ENCODE results near the gene SUGP1.

The SUGP1 gene

DNA sequence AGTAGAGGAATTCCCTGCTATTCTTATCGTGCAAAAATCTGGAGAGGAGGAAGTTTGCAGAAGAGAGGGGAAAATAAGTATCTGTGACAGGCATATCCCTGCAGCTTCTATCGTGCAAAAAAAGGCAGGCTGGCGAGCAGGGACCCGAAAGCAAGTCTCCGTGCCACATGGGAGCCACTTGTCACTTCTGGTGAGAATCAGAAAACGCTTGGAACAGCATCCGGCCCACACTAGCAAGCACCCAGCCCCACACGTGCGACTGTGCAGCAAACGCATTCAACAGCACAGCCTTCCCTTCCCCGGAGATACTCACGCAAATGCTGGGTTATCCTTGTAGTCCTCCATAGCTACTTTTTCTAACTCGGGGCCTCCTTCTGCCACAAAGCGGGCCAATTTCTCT, 16.9 kb downstream of the SUGP1 start:
- no peak for DNase-seq (ENCODE audit: low read depth, low spot score)

DNA sequence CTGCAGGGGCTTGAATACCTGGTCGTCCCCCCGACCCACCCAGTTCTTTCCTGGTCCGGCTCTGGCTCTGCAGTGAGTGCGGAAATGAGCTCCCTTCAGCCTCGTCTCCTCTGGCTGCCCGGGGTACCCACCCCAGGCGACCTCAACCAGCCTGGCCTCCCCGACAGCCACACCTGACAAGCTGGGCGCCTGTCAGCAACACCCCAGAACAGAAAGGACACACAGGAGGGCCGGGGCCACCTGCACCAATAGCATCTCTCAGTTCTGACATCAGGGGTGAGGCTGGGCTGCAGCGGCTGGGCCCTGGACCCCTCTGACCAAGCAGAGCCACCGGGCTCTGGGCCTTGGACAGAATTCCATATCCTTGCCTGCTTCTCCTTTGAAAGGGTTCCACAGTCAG, 19.7 kb downstream of the SUGP1 start:
- no peak for DNase-seq (ENCODE audit: low read depth, low spot score)

DNA sequence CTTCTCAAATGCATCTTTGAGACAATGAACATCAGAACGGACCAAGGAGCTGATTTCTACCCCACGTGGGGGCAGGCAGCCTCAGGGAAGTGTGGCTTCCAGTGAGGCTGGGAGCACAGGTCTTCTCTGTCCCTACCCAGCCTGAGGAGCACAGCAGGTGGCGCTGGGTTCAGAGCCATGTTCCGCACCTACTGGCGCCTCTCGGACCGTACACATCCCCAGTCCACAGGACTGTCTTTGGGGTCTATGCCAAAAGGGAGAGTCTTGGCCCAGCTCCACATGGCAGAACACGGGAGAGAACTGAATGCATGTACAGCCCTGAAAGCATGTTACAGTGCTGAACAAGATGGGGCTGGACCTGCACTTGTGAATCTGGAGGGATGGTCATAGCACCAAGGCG, 22.6 kb downstream of the SUGP1 start:
- DNase-seq (ENCODE audit: low read depth, low spot score) = no peak

DNA sequence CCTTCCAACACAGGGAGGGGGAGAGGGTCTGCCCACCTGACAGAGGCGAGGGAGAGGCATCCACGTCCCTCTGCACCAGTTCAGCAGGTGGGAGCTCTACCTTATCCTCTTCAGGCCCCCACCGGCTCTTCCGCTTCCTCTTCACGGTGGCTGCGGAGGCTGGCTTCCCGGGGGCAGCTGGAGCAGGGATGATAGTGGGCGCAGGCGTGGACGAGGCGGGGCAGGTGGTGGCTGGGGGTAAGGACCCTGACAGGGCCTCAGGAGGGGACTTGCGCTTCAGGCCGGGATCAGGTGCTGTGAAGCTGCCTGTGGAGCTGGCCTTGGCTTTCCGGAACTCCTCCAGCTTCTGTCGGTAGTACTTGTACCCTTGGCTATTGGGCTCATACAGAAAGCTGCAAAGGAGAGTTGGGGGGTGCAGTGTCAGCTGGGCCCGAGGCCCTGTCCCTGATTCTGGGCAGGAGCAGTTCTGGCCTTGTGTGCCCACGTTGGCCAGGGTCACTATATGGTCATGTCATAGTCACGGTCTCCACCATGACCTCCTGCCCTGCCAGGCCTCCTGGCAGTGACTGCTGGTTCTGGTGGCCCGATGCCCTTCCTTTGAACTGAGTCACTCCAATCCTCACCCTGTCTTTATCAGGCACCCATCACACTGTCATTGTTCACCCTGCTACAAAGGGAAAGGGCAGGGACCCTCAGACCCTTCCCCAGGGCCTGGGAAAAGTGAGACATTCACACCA, 23.2 kb downstream of the SUGP1 start:
- DNase-seq (ENCODE audit: low read depth, low spot score) = no peak

DNA sequence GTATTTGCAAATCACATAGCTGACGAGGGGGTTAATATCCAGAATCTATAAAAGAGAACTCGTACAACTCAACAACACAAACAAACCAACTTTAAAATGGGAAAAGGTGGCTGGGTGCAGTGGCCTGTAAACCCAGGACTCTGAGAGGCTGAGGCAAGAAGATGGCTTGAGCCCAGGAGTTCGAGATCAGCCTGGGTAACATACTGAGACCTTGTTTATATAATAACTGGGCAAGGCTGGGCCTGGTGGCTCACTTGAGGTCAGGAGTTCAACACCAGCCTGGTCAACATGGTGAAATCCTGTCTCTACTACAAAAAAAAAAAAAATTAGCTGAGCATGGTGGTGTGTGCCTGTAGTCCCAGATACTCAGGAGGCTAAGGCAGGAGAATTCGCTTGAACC, 25.4 kb downstream of the SUGP1 start:
- DNase-seq (ENCODE audit: low read depth, low spot score) = no peak

DNA sequence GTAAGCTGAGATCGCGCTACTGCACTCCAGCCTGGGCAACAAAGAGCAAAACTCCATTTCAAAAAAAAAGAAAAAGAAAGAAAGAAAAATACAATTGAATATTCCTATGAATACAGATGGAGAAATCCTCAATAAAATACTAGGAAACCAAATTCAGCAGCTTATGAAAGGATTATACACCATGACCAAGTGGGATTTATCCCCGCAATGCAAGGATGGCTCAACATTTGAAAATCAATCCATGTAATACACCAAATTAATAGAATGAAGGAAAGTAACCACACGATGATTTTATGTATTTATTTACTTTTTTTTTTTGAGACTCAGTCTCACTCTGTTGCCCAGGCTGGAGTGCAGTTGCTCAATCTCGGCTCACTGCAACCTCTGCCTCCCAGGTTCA, 27.7 kb downstream of the SUGP1 start:
- DNase-seq (ENCODE audit: low read depth, low spot score) = no peak

DNA sequence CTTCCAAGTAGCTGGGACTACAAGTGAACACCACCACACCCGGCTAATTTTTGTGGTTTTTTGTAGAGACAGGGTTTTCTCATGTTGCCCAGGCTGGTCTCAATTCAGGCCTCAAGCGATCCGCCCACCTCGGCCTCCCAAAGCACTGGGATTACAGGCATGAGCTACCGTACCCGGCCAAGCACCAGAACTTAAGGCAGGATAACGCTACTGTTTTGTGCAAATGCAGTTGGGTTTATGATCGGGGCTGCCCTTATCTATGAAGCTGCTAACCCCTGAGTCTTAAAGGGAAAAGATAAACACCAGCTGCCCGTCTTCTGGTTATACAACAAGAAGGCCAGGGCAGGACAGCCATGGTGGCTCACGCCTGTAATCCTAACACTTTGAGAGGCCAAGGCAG, 34.6 kb downstream of the SUGP1 start:
- DNase-seq (ENCODE audit: low read depth, low spot score) = no peak

DNA sequence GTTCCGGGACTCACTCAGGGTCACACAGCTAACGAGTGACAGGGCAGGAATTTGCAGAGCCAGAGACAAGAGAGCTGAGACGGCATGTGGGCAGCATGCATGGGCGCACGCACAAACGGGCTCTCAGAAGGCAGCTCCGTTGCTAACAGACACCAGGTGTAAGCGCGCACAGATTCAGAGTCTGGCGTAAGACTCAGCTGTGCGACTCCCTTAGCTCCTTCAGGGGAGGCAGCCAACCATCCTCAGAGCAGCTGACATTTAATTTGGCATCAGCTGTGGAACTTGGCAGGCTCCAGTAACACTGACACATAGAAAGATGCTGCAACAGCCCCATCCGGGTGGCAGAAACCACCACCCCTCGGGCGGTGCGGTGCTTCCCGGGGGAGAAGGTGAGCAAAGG, 39.7 kb downstream of the SUGP1 start:
- DNase-seq (ENCODE audit: low read depth, low spot score) = no peak

DNA sequence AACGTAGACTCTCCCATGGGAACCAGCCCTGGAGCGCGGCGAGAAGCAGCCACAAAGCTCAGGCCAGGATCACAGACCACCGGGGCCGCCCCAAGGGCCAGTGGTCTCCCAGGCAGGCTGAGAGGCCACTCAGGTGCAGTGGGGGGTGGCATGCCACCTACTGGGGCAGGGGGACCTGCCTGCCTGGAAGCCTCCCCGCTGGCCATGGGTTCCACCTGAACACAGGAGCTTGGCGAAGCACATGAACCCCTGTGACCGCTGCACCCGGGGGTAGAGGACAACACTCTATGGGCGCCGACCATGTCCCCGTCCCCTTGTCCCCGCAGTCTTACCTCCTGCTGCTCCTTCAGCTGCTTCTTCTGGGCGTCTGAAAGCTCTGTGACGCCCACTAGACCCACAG, 40.5 kb downstream of the SUGP1 start:
- DNase-seq (ENCODE audit: low read depth, low spot score) = no peak

DNA sequence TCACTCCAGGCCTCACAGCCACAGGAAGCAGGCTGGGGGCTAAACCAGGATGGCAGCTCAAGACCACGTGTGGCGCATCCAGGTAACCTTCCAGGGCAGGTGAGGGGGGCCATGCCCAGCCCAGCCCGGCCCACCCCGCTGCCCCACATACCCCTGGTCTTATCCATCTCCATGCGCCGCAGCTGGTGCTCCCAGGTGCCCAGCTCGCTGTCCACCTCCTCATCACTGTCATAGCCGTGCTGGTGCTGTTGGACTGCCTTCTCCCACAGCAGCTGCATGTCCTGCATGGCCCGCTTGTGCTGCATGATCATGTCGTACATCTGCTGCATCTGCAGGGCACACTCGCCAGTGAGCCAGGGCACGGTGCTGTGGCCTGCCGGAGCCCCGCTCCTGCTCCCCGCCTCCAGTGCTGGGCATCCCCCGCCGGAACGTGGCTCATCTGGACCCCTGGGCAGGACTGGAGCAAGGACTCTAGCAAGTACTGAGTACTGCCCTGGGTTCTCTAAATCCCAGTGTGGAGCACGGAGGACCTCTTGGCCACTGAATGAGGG, 41.2 kb downstream of the SUGP1 start:
- no peak for DNase-seq (ENCODE audit: low read depth, low spot score)

DNA sequence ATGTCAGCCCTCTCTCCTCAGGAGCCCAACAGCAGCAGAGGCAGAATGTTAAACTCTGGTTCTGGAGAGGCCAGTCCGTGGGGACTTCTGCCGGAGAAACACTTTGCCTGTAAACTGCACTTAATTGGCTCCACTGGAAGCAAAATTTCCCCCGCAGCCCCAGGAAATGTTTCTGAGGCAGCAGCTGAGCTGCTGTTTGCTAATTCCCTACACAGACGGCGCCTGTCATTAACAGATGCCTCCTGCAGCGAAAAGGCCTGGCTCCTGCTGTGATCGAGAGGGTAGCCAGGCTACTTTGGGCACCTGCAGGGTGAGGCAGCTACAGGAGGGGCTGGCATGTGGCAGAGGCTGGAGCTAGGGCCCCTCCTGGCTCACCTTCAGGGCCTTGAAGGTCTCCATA, 42.0 kb downstream of the SUGP1 start:
- no peak for DNase-seq (ENCODE audit: low read depth, low spot score)

DNA sequence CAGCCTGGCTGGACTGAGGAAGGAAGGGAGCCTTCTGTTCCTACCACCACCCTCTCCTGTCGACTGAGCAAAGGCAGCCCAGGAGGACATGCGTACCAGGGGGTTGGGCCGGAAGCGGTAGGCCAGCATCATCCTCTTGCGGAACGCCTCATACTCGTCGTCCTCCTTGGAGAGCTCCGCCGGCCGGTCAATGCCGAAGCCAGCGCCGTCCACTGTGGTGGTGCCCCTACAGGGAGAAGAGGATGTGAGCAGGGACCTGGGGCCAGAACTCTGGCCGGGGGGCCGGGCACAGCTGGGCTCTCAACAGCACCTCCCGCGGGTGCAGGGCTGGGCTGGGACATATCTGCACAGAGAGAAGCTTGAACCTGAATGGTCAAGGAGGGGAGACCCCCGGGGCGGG, 43.5 kb downstream of the SUGP1 start:
- DNase-seq (ENCODE audit: low read depth, low spot score) = no peak

DNA sequence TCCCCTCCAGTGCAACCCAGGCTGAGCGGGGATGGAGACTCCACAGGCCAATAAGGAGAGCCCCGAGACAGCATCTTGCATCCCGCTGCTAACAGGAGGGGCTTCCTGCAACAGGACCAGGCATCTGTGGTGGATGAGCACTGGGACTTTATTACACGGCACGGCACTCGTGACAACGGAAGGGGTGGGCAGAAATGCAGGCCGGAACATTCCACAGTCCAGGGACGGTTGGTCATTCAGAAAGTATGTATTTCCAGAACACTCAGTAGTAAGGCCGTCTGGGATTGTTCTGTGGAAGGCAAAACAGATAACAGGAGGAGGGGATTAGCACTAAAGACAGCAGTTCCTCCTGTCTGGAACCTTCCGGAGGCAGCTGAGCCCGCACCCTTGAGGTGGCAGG, 43.9 kb downstream of the SUGP1 start:
- peak; percentile 81 for DNase-seq (ENCODE audit: low read depth, low spot score)

DNA sequence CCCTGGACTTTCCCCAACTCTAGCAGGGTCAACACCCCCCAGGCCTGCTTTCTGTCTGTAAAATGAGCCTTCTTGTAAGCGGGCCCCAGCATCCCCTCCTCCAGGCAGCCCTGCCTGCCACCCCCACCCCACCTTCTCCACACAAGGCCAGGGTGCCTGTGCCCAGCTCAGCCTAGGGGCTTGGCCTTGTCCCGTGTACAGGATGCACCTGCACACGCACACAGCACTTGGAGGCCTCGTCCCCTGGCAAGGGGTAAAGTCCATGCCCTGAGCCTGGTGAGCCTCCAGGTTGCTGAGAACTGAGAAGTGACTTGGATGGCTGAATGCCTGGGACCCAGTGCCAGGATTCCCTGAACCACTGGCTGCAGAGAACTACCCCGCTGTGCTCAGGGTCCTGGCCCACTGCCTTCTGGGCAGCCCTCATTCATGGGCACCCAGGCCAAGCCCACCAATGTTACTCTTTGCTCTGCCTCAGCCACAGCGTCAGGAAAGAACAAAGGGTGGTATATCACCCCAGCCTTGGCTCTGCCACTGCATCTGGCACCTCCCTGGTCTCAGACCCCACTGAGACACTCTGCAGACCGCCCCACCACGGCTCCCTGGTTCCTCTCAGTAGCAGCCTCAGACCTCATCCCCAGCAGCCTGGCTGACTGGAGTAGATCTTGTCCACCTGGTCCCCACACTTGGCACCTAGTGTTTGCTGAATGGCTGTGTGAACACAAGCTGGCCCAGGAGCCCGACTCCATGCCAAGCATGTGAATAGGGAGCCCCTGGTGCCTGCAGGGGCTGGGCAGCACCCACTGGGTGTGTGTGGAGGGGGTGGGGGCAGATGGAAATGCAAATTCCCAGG, 45.4 kb downstream of the SUGP1 start:
- DNase-seq (ENCODE audit: low read depth, low spot score) = no peak

DNA sequence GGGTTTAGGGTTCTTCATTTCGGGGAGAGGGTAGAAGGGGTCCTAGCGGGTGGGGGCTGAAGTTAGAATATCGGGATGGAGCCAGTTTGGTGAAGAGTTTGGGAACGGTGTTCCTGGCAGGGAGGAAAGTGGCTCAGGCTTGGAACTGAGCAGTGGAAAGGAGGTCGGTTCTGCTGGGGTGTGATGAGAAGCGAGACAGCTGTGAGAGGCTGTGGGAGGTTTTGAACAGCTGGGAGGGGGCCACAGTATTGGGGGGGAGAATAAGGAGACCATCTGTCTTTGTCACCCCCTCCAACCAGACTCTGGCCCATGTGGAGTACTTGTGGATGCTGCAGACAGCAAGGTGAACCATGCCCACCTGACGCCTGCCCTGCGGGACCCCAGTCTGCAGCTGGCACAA, 46.2 kb downstream of the SUGP1 start:
- no peak for DNase-seq (ENCODE audit: low read depth, low spot score)

DNA sequence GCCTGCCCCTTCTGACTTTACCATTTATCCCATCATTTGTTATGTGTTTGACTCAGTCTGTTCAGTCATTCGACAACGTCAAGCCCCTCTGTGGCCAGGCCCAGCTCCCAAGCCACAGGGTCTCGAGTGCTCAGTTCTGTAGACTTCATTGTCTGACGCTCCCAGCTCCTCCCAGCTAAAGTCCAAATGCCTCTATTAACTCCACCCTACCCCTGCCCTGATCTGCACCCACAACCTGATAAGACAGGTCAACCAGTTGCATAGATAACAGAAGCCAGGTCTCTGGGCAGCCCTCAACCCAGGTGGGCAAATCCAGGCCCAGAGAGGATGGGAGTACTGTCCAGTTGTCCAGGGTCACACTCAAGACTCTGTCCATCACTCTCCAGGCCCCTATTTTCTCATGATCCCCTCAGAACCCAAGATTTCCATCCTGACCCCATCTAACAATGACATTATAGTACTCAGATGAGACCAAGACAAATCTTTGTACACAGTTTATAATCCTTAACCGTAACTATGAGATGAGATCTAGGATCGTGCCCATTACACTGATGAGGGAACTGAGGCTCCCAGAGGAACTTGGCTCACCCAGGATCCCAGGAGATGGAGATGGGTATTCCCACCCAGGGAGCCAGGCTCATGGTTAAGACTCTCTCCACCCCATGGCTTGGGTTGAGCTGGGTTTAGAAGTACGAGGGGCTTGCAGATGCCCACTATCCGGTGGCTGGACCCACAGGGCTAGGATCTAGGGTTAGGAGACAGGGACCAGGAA, 48.3 kb downstream of the SUGP1 start:
- DNase-seq (ENCODE audit: low read depth, low spot score) = no peak

DNA sequence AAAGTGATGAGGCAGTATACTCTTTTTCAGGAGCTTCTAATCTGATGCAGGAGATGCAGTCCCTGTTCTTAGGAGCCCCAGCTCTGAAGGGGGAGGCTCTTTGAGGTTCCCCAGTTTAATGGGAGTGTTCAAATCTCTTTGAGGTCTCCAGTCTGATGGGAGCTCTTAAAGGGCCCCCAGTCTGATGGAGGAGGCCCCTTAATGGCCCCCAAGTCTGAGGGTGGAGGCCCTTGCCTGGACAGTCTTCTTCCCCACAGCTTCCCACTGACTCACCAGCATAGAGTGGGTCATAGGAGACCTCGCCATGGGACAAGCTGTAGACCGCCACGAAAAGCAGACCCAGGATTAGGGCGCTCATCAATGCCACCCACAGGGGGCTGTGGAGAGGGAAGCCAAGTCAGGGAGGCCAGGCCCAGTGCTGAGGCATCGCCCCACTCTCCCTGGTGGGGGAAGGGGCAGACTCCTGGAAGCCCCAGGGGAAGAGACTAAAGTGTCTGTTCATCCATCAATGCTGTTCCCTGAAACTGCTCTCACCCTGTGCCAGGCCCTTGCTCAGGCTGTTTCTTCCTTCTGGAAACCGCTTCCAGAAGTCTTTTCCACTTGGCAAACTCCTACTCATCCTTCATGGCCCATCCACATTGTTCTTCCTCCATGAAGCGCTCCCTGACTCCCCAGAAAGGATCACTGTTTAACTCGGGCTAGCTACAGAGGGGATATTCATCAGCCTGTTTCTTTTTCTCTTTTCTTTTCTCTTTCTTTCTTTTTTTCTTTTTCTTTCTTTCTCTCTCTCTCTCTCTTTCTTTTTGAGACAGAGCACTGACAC, 49.3 kb downstream of the SUGP1 start:
- no peak for DNase-seq (ENCODE audit: low read depth, low spot score)

DNA sequence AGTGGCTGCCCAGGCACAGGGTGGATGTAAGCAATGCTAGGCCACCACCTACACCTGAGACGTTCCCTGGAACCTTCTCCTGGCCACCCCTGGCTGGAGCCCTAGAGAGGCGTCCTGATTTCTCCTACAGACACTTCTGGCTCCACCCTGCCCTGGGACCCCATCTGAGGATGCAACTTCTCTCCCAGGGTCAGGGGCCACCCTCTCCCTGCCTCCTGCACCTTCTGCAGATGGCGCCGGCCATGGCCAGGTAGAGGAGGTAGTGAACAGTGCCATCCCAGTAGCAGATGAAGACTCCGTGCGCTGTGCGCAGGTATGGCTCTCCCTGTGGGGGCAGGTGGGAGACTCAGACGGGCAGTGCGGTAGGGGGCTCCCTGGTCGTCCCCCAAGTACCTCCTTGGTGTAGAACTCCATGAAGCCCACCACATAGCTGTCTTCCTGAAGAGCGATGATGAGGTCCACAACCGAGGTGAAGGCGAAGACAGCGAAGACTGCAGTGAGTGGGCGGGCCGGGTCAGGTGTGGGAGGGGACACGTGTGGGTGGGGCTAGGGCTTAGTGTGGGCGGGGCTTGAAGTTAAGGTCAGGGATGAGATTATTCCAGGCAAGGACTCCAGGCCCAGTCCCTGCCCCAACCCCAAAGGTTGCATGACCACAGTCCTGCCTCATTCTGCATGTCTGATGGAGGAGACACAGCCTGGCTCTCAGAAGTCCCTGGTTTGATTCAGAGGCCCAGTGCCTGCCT, 50.2 kb downstream of the SUGP1 start:
- no peak for DNase-seq (ENCODE audit: low read depth, low spot score)

DNA sequence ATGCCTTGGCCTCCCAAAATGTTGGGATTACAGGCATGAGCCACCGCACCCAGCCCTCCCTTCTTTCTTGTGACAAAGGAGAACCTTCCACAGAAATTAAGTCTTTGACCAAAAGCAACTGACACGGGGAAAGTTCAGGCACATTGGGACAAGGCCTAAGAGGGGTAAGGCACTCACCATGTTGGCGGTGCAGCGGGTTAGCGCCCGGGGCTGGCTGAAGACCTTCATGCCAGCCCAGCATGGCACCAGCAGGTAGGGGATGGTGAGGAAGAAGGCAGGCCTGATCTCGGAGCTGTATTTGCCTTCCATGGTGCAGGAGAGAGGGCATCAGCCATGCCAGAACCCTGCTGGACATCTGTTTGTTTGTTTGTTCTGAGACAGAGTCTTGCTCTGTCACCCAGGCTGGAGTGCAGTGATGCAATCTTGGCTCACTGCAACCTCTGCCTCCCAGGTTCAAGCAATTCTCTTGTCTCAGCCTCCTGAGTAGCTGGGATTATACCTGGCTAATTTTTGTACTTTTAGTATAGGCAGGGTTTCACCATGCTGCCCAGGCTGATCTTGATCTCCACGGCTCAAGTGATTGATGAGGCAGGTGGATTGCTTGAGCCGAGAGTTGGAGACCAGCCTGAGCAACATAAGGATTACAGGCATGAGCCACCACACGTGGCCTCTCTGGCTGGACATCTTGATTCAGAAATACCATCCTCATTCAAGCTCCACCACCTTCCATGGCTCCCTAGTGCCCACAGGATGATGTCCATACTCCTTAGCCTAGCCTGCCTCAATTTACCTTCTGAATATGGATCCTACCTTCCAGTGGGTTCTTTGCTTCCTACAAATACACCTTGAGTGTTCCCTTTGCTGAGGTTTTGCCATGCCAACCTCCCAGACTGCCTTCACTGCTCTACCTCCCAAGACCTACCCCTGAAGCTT, 51.6 kb downstream of the SUGP1 start:
- DNase-seq (ENCODE audit: low read depth, low spot score) = no peak

DNA sequence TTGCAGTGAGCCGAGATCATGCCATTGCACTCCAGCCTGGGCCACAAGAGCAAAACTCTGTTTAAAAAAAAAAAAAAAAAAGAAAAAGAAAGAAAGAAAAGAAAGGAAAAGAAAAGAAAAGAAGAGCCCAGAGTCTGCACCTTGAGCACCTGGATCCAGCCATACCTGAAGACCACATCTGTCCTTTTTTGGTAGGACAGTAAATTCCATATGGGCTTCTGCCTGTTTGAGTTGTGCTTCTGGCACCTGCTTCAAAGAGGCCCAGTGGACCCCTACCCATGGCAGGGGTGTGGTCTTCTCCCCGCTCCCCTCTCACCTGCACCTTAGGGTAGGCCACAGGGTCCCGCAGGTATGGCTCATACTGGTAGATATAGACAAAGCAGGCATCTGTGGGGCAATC, 53.0 kb downstream of the SUGP1 start:
- no peak for DNase-seq (ENCODE audit: low read depth, low spot score)

All from astrocyte of the hippocampus (primary cell).